Urothelium cell line (cell line): Measurements from ENCODE around the gene C6orf15.

Experiments
- DNase-seq: peaks from one replicate; pipeline ENCODE4 v3.0.0; 2011; ENCODE audit warnings: low spot score, mixed read lengths
- FAIRE-seq: peaks from 2 replicates; lab custom pipeline; 2011; peaks lifted over from hg19 to GRCh38; lab: Jason Lieb, UNC

Gene C6orf15

DNA sequence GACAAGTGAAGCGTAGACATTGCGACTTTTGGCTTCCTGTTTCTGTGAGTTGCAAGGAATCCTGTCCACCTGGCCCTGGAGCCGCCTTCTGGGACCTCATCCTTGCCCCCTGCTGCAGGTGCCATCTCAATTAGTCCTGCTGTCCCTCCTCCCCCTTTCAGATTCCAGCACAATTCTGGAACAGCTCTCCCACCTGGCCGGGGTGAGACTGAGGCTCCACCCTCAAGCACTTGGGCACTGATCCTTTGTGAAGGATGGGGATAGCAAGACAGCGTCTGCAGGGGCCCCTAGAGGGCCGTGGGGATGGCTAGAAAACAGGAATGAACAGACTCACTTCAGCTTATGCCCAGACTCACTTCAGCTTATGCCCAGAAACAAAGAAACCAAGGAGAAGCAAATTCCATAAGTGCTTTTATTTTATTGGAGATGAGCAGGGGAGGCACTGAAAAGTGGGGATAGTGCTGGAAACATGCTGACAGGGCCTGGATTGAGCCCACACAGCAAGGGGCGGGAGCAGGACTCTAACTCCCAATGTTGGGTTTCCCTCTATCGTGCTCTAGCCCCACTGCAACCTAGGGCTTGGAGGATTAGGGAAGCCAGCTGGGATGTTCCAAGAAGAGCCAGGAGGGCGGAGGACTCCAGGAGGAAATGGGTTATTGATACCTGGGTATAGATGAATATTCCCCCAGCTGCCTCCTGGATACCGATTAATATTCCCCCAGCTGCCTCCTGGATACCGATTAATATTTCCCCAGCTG, 1.4 kb downstream of the C6orf15 start:
- no peak for FAIRE-seq
- DNase-seq: no peak

DNA sequence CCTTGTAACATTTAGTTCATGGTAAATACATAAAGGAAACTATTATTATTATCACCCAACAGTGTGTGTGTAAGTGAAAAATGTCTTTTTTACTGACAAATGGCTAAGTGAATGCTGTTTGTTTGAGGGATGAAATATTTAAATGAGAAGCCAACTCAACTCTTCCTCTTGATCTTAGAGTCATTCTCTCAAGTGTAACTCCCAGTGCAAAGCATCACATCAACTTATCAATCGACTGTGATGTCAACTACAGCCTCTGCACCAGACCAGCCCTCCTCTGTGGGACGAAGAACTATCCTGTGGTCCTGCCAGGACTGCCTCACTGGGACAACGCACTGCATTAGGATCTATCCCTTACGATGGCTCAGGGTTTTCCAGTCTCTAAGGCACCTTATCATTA, 5.3 kb downstream of the C6orf15 start:
- DNase-seq (no peak), FAIRE-seq (no peak)

DNA sequence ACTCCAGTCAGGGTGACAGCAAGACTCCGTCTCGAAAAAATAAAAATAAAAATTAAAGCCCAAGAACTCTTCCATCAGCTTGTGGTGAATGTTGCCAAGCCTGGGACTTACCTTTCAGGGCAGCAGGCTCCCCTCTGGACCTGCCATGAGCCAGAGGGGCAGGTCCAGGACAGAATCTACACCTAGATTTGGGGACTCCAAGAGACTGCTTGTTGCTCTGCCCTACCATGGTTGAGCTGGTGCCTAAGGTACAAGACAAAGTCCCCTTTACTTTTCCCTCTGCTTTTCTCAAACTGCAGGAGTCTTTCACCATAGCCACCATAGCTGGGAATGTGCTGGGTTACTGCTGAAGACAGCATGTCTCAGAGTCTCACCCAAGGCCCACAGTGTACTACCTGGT, 9.2 kb downstream of the C6orf15 start:
- FAIRE-seq: no peak
- no peak for DNase-seq

DNA sequence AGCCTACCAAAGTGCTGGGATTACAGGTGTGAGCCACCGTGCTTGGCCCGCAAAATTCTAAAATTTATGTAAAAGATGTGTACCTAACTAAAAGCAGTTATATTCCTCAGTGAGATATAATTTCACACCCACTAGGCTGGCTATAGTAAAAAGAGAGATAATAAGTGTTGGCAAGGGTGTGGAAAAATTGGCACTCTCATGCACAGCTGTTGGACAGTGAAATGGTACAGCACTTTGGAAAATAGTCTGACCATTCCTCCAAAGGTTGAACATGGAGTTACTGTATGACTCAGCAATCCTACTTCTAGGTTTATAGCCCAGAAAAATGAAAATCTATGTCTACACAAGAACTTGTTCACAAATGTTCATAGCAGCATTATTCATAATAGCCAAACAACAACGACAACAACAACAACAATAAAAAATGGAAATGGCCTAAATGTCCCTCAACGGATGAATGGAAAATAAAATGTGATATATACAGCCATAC, 13.9 kb downstream of the C6orf15 start:
- FAIRE-seq (no peak), DNase-seq (no peak)

DNA sequence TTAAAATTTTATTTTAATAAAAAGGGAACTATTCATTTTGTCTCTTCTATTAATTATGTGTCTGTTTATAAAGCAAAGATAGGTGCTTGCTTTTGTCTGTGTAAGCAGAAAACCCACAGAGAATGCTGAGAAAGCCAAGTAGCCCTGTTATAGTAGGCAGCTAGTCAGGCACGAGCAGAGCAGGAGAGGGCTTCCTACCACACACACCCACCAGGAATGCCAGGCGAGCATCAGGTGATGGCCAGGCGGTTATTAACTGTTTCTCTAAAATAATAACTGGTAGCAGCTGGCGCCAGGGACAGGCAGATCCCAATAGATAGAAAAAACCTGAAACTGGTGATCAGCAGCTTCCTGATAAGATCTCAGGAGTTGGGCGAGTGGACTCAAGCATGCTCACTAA, 15.7 kb downstream of the C6orf15 start:
- FAIRE-seq (no peak), DNase-seq (no peak)

DNA sequence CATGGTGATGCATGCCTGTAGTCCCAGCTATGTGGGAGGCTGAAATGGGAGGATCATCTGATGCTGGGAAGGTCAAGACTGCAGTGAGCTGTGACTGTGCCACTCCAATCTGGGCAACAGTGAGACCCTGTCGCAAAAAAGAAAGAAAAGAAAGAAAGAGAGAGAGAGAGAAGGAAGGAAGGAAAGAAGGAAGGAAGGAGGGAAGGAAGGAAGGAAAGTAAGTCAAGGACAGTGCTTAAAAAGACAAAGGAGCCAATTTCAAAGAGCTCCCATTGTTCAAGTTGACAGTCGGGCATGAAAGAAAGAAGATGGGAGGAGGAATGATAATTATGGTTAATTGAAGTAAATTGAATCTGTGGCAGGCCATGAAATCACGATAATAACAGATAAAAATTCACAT, 16.2 kb downstream of the C6orf15 start:
- FAIRE-seq (no peak), DNase-seq (no peak)

DNA sequence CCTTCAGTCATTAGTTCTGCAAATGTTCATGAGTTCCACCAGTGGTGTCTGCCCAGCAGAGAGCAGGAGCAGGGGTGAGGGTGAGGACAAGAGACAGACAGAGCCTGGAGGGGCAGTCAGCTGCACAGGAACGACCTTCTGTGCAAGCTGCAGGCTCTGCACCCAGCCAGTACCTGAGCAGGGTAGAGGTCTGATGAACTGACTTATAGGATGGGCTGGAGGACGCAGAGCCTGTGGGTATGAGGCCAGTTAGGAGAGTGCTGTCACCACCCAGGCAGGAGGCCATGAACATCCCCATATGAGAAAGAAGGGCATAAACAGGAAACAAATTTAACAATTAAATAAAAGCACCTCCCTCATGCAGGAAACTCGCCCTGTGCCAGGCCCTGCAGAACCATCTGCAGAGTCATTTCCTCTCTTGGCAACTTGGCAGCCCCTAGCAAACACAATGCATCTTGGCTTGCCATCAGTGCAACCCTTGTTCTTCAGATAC, 17.9 kb downstream of the C6orf15 start:
- FAIRE-seq: no peak

DNA sequence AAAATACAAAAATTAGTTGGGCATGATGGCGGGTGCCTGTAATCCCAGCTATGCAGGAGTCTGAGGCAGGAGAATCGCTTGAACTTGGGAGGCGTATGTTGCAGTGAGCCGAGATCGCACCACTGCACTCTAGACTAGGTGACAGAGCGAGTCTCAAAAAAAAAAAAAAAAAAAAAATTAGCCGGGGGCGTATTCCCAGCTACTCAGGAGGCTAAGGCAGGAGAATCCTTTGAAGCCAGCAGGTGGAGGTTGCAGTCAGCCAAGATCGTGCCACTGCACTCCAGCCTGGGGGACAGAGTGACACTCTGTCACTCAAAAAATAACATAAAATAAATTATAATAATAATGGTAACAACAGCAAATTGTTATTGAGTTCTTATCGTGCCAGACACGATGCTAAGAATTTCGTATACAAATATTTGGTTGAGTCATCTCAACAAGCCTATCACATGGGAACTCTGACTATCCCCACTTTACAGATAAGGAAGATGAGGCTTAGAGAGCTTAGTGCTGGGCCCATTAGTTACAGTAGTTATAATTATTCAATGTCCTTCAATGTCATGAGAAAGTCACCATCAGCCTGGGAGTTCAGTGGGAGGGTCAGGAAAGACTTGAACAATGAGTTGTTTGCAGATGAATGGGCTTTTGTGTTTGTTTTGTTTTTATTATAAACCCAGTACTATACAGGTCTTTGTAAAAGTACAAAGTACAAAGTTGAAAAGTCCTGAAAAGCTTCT, 19.4 kb downstream of the C6orf15 start:
- DNase-seq: no peak
- no peak for FAIRE-seq

More for the DNA sequence above, 17.9 kb downstream of the C6orf15 start:
- DNase-seq: no peak

DNA sequence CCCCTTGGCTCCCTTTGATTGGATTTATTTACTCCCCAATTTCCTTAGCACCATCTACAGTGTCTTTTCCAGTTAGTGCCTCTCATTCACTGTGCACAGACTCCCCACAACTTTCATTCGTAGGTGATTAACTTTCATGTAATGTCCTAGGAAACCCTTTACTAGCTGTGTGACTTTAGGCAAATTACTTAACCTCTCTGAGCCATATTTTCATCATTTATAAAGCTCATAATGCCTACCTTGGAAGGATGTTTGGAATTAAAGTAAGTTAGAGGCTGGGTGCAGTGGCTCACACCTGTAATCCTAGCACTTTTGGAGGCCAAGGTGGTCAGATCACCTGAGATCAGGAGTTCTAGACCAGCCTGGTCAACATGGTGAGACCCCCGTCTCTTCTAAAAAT, 20.1 kb downstream of the C6orf15 start:
- no peak for DNase-seq
- no peak for FAIRE-seq

DNA sequence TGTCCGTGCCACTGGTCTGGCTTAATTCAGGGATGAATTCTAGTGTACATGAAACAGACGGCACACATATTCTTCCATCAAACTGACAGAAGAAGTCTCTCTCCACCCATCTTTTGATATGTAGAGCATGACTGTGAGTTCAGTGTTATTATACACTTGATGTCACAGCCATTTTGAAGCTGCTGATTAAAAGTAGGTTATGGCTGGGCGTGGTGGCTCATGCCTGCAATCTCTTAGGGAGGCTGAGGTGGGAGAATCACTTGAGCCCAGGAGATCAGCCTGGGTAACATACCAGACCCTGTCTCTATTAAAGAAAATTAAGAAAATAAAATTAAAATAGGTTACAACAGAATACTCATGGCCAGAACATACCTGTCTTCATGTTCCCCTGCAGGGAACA, 20.7 kb downstream of the C6orf15 start:
- DNase-seq (no peak), FAIRE-seq (no peak)

DNA sequence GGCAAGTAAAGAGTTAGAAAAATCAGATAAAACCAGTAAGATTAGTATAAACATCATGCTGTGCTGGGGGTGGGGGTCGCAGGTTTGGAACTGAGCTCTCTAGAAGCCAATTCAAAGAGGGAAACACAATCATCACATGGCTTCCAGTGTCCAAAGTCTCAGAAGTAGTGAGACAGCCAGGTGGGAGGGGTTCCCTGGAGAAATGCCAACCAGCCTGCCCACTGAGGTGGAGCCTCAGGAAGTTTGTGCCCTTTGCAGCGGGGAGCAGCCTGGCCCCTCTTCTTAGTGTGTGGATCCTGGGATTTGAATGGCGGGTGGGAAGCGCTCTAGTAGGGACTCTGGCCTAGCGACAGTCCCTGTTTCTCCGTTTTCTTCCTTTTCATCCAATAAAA, 21.4 kb downstream of the C6orf15 start:
- FAIRE-seq: no peak
- no peak for DNase-seq

DNA sequence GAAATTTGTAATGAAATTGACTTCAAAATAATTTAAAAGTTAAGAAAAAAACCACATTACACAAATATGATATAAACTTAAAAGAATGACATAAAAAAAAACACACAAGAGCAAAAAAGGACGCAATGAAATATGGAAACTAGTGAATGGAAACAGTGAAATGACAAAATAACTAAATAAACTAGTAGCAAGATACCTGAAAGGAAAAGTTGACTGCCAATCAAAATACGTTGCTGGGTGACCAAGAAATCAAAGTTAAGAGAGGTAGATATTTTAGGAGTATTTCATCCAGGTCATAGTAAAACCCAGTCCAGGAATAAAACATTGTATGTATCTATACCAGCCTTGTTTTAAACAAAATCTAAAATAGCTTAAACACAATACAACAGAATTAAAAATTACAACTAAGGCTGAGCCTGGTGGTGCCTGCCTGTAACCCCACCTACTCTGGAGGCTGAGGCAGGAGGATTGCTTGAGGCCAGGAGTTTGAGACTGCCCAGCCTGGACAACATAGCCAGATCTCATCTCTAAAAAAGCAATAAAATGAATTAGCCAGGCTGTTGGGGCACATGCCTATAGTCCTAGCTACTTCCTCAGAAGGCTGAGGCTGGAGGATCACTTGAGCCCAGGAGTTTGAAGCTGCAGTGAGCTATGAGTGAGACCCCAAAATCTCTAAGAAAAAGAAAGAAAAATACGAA, 22.0 kb downstream of the C6orf15 start:
- FAIRE-seq: no peak
- no peak for DNase-seq

DNA sequence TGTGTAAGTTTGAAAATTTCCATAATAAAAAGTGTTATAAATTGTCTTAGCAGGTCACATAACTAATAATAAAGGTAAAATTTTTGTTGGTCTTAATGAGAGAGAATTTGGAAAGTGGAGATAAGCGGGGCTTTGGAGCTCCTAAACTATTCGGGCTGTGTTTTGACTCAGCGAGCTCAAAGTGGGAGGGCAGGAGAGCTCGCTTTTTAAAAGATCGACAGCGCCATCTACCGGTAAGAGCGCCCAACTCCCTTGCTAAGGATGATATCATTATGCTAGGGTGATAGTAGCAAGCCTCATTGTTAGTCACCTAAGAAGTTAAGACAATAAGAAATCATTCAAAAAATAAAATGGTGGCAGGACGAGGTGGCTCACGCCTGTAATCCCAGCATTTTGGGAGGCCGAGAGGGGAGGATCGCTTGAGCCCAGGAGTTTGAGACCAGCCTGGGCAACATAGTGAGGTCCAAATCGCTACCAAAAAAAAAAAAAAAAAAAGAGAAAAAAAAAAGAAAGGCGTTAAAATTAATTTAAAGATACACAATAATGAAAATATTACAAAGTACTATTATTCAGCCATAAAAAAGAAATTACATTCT, 24.8 kb downstream of the C6orf15 start:
- no peak for FAIRE-seq
- DNase-seq: peak; percentile 87

DNA sequence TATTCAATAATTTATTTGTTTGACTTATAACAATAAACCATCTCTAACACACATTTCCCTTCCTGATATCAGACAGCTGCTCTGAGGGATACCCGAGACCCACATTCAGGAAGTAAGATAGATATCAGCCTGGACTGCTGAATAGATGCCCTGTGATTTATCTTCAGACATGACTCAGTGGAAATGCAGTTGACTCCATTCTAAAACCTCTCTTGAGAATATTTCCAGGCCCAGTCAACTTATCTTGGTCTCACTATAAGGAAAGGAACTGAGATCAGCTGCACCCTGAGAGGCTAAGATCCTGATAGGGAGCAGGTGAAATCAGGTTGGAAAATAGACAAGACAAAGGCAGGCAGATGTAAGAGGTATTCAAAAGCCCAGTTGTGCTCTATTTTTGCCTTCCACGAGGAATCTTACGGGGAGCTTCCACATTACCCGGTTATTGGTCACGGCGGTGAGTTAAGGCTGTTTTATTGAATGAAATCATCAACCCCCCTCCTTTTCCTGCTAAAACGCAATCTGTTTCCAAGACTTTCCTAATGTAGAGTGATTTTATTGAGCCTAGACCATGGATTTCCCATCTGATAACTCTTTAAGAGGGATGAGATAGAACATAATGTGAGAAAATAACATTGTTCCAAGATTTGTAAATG, 25.5 kb downstream of the C6orf15 start:
- FAIRE-seq (no peak), DNase-seq (no peak)

DNA sequence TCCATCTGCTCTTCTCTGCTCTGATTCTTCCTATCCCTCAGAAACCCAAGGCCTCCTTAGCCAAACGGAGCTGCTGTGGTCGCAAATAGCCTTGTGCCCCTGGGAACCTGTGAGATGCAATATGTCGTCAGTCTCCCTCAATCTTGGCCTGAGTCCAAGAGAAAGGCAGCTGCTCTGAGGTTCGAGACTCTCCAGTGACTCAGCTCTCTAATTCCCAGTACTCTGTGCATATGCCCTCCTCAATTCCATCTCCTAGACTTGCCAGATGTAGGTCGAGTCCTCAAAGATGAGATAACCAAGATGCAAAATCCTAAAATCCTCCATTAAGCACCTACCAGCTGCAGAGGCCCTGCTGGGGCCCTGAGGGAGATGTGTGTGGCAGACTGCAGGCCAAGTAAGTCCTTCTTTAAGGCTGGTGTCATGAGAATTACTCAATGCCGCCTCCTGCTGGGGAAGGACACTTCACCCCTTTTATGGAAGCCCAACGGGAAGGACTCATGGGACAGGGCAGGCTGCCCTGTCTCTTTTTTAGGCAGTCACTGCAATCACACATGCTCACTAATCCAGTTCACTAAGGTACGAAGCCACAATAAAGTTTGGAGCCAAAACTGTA, 28.5 kb downstream of the C6orf15 start:
- FAIRE-seq (no peak), DNase-seq (peak; percentile 46)

DNA sequence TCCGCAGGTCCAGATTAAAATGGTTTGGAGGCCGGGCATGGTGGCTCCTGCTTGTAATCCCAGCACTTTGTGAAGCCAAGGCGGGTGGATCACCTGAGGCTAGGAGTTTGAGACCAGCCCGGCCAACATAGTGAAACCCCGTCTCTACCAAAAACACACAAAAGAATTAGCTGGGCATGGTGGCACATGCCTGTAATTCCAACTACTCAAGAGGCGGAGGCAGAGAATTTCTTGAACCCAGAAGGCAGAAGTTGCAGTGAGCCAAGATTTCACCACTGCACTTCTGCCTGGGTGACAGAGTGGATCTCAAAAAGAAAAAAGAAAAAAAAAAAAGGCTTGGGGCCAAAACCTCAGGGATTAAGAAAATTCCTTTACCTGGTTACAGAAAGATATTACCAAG, 30.5 kb downstream of the C6orf15 start:
- FAIRE-seq: no peak

DNA sequence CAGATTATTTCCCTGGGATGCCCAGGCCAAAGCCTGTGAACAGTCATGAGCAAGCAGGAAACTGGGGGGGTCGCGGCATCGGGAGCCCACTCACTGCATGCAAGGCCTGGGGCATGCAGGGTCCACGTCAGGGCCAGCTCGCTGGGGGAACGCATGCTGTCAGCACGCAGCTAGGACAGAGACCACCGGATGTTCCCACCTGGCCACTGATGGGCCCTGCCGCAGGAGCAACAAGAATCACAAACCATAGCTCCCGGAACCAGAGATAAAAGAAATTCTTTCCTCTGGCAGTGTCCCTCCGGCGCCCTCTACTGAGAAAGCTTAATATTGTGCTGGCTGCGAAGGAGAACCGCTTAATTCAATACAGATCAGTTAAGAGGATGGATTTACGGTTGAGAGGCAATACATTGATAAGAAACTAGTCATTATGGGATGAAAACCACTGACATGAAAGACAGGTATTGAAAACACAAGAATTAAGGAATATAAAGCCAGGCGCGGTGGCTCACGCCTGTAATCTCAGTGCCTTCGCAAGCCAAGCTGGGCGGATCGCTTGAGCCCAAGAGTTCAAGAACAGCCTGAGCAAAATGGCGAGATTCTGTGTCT, 32.6 kb downstream of the C6orf15 start:
- DNase-seq (peak; percentile 68), FAIRE-seq (no peak)

More for the DNA sequence above, 30.5 kb downstream of the C6orf15 start:
- no peak for DNase-seq

DNA sequence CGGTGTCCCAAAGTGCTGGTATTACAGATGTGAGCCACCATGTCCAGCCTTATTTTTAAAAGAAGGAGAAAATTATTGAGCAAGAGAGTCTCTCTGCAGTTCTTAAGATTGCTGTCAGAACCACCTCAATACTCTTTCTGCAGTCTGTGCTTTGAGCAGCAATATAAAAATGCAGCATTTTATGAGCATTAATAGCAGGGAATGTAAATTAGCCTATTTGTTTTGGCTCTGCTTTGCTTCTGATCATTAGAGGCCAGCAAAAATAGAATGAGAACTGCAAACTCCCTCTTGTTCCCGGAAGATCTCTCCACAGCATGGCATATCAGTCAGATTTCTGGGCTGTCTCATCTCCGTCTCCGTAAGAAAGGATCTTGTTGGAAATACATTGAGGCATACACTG, 35.8 kb downstream of the C6orf15 start:
- DNase-seq: no peak
- no peak for FAIRE-seq

DNA sequence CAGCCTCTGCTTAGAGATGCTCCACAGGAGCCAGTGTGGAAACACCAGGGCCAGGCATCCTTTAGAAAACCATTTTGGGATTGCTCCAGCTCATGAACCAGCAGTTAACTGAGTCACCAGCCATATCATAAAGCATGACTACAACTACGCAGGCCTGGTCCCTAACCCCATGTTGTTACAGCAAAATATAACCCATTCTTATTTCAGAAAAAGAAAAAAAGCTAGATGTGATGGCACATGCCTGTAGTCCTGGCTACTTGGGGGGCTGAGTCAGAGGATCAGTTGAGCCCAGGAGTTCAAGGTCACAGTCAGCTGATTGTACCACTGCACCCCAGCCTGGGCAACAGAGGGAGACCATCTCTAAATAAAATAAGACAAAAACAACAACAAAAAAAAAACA, 36.8 kb downstream of the C6orf15 start:
- no peak for FAIRE-seq
- DNase-seq: no peak

DNA sequence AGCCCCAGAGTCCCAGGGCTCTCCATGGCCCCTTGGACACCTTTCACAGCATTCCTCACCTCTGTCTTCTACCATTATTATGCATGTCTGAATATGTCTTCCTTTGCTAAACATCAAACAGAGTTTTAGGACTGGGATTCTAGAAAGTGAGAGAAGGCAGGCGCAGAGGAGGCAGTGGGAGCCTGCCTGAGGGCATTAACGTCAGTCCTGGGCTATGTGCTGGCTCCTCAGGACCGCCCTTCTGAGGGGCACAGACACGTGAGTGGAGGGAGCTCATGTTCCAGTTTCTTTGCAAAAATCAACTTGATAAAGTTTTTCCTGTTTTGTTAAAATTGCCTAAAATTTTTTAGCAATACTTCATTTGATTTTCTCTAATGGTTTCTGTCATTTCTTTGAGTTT, 38.0 kb downstream of the C6orf15 start:
- FAIRE-seq (no peak), DNase-seq (no peak)
